Amygdala (tissue), 56 donors: ENCODE data around the gene CACNA1B.

Source experiments
- DNase-seq, 56 donors: peaks; one replicate each; lab custom pipeline; 2025; lab: John Stamatoyannopoulos, UW

Gene CACNA1B

GRCh38 chr9:137956688-137957385 lies 79.3 kb downstream of the CACNA1B start:
- DNase-seq = no peak

GRCh38 chr9:137959641-137960411 lies 82.2 kb downstream of the CACNA1B start:
- no peak for DNase-seq

DNA sequence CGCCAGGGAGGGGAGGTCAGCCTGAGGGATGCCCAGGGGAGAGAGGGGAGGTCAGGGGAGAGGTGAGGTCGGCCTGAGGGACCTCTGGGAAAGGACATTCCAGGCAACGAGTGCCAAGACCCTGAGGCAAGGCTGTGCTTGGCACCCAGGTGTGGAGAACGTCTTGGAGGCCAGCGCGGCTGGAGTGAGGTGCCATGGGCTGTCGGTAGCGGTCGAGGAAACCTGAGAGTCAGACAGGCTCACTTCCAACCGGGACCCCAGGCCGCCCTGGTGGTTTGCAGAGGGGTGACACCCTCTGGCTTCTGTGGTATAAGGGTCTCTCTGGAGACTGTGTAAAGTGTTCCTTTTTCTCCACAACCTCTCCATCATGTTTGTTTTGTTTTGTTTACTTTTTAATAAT lies 82.9 kb downstream of the CACNA1B start:
- no peak for DNase-seq

- no peak for DNase-seq
These were observed 85.9 kb downstream of the CACNA1B start for GRCh38 chr9:137963525-137963924.

GRCh38 chr9:137965177-137965795 lies 87.7 kb downstream of the CACNA1B start:
- no peak for DNase-seq

DNA sequence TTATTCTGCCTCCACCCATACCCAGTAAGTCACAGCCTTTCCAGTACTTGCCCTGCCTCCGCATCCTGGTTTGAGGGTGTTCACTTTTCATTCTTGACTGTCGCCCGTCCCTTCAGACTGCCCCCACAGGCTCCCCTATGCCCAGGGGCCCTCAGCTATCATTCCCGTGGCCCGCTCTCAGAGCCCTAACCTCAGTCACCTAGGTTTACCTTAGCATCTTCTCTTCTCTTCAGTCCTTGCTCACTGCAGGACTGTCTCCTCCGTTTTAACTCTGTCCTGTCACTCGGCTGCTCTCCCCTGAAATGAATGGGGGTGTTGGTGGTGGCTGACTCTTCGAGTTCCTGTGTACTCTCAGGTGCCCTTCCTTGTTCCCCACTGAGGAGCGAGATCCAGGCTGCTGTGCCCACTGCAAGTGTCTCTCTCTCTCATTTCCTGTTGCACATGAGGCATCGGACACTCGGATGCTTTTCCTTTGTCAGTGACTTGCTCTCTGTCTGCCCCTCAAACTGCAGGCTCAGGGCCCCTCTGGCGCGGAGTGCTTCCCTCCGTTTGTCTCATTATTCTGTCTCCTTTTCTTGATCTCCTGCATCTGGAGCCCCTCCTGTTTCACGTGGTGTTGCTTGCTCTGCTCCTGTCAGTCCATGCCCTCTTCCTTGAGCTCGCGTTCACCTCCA lies 89.8 kb downstream of the CACNA1B start:
- DNase-seq = no peak

- no peak for DNase-seq
These were observed 90.7 kb downstream of the CACNA1B start for GRCh38 chr9:137968235-137968634.

DNA sequence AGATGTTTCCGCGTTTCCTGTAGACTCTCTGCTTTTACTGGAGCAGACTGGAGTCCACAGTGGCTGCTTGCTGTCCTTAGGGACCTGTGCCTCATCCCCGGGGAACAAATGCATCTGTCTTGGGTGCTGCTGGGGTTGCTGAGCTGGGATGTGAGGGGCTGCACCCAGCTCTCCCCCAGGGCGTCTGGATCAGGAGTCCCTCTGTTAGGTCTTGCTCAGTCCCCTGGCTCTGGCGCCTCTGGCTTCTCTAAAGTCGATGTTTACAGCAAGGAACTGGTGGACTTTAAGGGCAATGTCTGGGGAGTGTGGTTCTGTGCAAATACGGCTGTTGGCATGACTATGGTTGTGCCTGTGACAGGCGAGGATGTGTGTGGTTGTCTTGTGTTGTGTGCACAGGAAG lies 91.4 kb downstream of the CACNA1B start:
- no peak for DNase-seq

DNA sequence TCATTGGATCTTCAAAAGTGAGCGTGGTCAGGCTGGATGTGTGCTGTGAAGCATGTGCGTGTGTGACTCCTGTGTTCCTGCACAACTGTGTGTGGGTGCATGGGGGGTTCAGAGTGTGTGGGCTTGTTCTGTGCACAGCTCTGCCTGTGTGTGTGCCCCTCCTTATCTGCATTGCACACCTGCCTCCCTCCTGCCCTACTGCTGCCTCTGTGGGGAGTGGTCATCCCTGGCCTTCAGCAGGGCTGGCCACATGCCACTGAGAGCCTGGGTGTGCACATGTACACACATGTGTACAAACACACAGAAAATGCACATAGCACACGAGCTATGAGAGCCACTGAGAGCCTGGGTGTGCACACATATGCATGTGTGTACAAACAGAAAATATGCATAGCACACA lies 92.1 kb downstream of the CACNA1B start:
- DNase-seq = no peak

- DNase-seq = no peak
These were observed 92.5 kb downstream of the CACNA1B start for GRCh38 chr9:137970098-137970497.

GRCh38 chr9:137970686-137971476 lies 93.3 kb downstream of the CACNA1B start:
- DNase-seq = no peak

GRCh38 chr9:137971477-137972138 lies 94.0 kb downstream of the CACNA1B start:
- DNase-seq = no peak

- DNase-seq = no peak
These were observed 94.9 kb downstream of the CACNA1B start for GRCh38 chr9:137972355-137972987.

DNA sequence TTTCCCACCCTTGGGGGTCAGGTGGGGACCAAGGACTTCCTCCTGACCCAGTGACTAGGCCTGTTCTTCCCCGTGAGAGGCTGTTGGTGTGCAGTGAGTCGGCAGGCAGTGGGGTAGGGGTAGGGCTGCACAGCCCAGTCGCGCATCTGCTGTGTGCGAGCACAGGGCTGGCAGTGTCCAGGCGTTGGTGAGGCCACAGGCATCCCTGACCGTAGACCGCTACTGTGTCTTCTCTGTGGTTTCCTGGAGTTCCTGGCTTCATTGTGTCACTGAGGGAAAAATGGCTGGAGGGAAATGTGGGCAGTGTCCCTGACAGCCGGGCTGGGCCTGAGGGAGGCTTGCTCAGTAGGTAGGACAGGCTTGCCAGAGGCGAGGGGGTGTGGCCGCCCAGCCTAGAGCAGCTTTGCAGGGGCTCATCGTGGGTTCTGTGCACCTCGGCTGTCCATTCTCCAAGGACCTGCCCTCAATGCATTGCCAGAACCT lies 95.4 kb downstream of the CACNA1B start:
- DNase-seq = no peak

DNA sequence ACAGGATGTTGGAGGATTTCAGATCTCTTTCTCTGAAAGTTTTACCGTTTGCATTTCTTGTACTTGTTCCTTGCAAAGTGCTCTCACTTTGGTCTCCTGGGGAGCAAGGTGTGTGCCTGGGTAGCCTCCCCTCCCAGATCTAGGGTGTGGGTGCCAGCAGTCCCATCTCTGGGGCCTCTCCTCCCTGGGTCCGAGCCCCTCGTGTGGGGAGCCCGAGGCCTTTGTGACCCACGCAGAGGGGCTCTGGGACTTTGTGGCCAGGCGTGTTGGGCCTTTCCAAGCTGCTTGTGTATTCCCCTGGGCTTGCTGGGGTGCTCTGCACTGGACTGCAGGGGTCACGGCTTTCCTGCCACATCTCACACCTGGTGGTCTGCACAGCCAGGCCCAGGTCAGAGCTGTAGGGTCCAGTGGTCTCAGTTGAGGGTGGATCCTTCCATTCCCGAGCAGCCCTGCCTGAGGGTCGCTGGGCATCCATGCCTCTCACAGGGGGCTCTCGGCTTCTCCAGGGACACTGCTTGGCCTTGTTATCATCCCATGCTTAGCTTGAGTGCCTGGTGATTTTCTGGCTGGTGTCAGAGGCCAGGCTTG lies 96.3 kb downstream of the CACNA1B start:
- no peak for DNase-seq

- no peak for DNase-seq
These were observed 97.4 kb downstream of the CACNA1B start for GRCh38 chr9:137974746-137975526.

GRCh38 chr9:137975527-137975913 lies 97.9 kb downstream of the CACNA1B start:
- no peak for DNase-seq
